HG02840 (cell line): ENCODE measurements around the gene HOXC5.

Source experiments
- ATAC-seq: cut with Tn5 transposase; IDR thresholded peaks from one replicate; pipeline ENCODE4 v1.9.1; 2021; ENCODE audit warnings: mild to moderate bottlenecking, moderate library complexity, moderate number of reproducible peaks; ENCODE audit not compliant: unreplicated experiment, low FRiP score

Gene HOXC5

GRCh38 chr12:54032627-54033100 lies at the start of gene HOXC5:
HOXC5 (plus strand) TSS chr12:54033050; CDS start chr12:54033123, 73 bp downstream.
- no peak for ATAC-seq

- ATAC-seq: no peak
Measured at GRCh38 chr12:53983568-53983949, 49.3 kb upstream of the HOXC5 start.

- ATAC-seq: no peak
Measured at GRCh38 chr12:53983950-53984572, 48.8 kb upstream of the HOXC5 start.

GRCh38 chr12:53984901-53985691 lies 47.8 kb upstream of the HOXC5 start, which contains the start of gene HOXC10:
HOXC10 (plus strand) TSS chr12:53985146; CDS start chr12:53985260, 114 bp downstream.
- no peak for ATAC-seq

- ATAC-seq: no peak
Measured at GRCh38 chr12:53985692-53985993, 47.2 kb upstream of the HOXC5 start.

- no peak for ATAC-seq
Measured at GRCh38 chr12:53985994-53986685, 46.7 kb upstream of the HOXC5 start.

GRCh38 chr12:53986686-53987483 lies 46.0 kb upstream of the HOXC5 start:
- ATAC-seq: no peak

GRCh38 chr12:53987787-53988230 lies 45.0 kb upstream of the HOXC5 start:
- no peak for ATAC-seq

- no peak for ATAC-seq
Measured at GRCh38 chr12:53988541-53989226, 44.2 kb upstream of the HOXC5 start.

GRCh38 chr12:53989227-53990113 lies 43.4 kb upstream of the HOXC5 start:
- ATAC-seq: no peak

- no peak for ATAC-seq
Measured at GRCh38 chr12:53990311-53991076, 42.4 kb upstream of the HOXC5 start.

- no peak for ATAC-seq
Measured at GRCh38 chr12:53991077-53991460, 41.8 kb upstream of the HOXC5 start.

GRCh38 chr12:53992377-53992889 lies 40.4 kb upstream of the HOXC5 start:
- no peak for ATAC-seq

- ATAC-seq: no peak
Measured at GRCh38 chr12:53993162-53994008, 39.5 kb upstream of the HOXC5 start.

- no peak for ATAC-seq
Measured at GRCh38 chr12:53994009-53994263, 38.9 kb upstream of the HOXC5 start.

- ATAC-seq: no peak
Measured at GRCh38 chr12:53994264-53995001, 38.4 kb upstream of the HOXC5 start.

GRCh38 chr12:53995002-53995377 lies 37.9 kb upstream of the HOXC5 start:
- no peak for ATAC-seq
